Activated T-cell treated with anti-CD3 and anti-CD28 coated beads, Interleukin-2, amount 50 U/mL, for 72 hours (primary cell): ENCODE results near the gene CPXM1. TPM values are rescaled to one million over a fixed set of nuclear protein-coding genes. Genes with fewer than 3 reads are reported as not detected.
"Not testable (repeated sequence)": the region's sequence is repeated elsewhere in the genome, so short reads cannot be mapped to it uniquely, and the experiment has no call there.

ENCODE experiments used
- ATAC-seq, 2 donors: fragments of 150-1000 bp; cut with Tn5 transposase; replicated peaks in 1 of 2; 2 replicates each; pipeline ENCODE4 v1.10.0; 2021; ENCODE audit warnings: moderate library complexity in 2 of 2, mild to moderate bottlenecking in 1 of 2
- DNase-seq, 2 donors: peaks; one replicate each; pipeline ENCODE4 v3.0.0; 2021 to 2022; ENCODE audit warnings: mixed read lengths in 1 of 2
- H3K27ac Mint-ChIP-seq: one replicate; pipeline ENCODE4 v1.8.0; 2022; ENCODE audit warnings: mild to moderate bottlenecking, moderate library complexity, mixed read lengths
- H3K27me3 Mint-ChIP-seq: one replicate; pipeline ENCODE4 v1.8.0; 2022; ENCODE audit warnings: low read depth, mixed read lengths
- H3K36me3 Mint-ChIP-seq, 2 donors: one replicate each; pipeline ENCODE4 v1.8.0; 2022; ENCODE audit warnings: mixed read lengths in 2 of 2, mild to moderate bottlenecking in 1 of 2; ENCODE audit not compliant: insufficient read depth in 2 of 2
- H3K4me1 Mint-ChIP-seq: one replicate; pipeline ENCODE4 v1.8.0; 2022; ENCODE audit warnings: low read depth, mixed read lengths
- H3K4me3 Mint-ChIP-seq, 2 donors: one replicate each; pipeline ENCODE4 v1.8.0; 2022; ENCODE audit warnings: mild to moderate bottlenecking in 2 of 2, mixed read lengths in 2 of 2, moderate library complexity in 2 of 2
- H3K9me3 Mint-ChIP-seq, 2 donors: one replicate each; pipeline ENCODE4 v1.8.0; 2022; ENCODE audit warnings: mixed read lengths in 2 of 2
- total RNA-seq, 2 donors: library from RNA; stranded (reverse); gene quantifications; one replicate each; pipeline ENCODE4 v1.2.3, GENCODE V29; 2022

Gene CPXM1
- total RNA-seq, 2 donors from 2014 or later: 4.0 to 4.4 TPM

DNA sequence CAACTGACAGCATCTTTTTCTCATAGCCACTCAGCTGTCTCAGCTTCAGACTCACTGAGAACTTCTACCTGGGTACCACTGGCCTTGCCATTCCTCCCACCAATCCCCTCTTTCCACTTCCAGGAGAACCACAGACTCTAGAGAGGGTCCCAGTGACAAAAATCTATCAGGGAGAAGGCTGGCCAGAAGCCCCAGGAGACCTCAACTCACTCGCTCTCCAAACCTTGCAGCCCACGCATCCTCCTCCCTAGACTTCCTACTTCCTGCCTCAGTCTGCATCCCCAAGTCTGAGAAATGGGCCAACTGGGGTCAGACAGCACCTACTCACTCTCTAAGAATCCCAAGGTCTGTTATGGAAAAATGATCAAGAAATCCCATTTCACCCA is 16.9 kb upstream of the CPXM1 start:
- Mint-ChIP-seq H3K4me3 (no peak overlapping the region), H3K4me1 (peaks cover 12% of the 10 kb centered on the region), H3K27ac (no peak overlapping the region), H3K36me3 (peaks cover 3 to 4% of the 10 kb centered on the region in 2 donors), H3K9me3 (peaks cover 0 to 2% of the 10 kb centered on the region in 2 donors), H3K27me3 (peaks cover 28% of the 10 kb centered on the region)
- no peak for ATAC-seq
- no peak for DNase-seq

DNA sequence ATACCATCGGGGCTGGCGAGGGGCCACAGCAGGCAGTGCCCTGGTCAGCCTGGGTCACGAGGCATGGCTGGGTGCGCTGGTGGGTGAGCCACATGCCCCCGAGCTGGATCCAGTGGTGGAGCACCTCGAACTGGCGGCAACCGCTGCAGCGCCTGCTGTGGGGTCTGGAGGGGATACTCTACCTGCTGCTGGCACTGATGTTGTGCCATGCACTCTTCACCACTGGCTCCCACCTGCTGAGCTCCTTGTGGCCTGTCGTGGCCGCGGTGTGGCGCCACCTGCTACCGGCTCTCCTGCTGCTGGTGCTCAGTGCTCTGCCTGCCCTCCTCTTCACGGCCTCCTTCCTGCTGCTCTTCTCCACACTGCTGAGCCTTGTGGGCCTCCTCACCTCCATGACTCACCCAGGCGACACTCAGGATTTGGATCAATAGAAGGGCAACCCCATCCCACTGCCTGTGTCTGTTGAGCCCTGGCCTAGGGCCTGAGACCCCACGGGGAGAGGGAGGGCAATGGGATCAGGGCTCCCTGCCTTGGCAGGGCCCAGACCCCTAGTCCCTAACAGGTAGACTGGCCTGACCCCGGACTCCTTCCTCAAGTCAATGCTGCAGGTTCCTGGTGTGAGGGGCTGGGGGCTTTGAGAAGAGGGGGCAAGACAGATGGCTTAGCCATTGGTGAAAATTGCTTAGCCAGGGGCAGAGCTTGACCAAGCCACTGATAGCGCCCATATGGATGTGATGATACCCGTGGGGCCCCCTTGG is 16.3 kb upstream of the CPXM1 start:
- H3K4me3 Mint-ChIP-seq: no peak overlapping the region
- no peak overlapping the region for H3K27ac Mint-ChIP-seq
- peaks cover 10% of the 10 kb centered on the region for H3K4me1 Mint-ChIP-seq
- peaks cover 29% of the 10 kb centered on the region for H3K27me3 Mint-ChIP-seq
- no peak for DNase-seq
- H3K9me3 Mint-ChIP-seq: peaks cover 3 to 5% of the 10 kb centered on the region in 2 donors
- peak; percentile 45 to 59 for ATAC-seq
- H3K36me3 Mint-ChIP-seq: peaks cover 4 to 9% of the 10 kb centered on the region in 2 donors

DNA sequence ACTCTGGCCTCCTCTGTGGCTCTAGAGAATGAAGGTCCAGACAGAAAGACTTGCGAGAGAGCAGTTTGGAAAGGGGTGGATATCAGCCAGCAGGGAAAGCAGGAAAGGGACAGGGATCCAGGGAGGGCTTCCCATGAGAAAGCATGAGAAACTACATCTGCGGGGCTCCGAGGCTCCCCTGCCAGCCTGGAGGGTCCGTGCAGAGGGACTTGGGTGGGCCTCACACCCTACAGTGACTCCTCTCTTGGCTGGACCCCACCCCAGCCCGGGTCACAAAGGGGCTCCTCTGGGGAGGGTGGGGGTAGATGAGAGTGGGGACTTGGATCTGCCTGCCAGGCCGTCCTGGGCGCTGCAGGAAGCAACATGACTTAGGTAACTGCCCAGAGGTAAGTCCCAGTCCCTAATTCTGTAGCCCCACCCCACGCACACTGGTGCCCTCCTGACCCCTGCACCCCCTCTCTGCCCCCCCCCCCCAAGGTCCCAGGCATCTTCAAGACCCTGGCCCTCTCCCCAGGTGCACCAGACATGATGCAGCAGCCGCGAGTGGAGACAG is 15.7 kb upstream of the CPXM1 start, which contains the start of gene TMEM239:
TMEM239 (plus strand) TSS at position 335 of the 553 bp plus-strand sequence; CDS start at position 526, 191 bp downstream.
- H3K27me3 Mint-ChIP-seq: peaks cover 32% of the 10 kb centered on the region
- H3K9me3 Mint-ChIP-seq: peaks cover 3 to 5% of the 10 kb centered on the region in 2 donors
- H3K27ac Mint-ChIP-seq: no peak within 1 kb of the TSS
- peaks cover 6% of the 10 kb centered on the region for H3K4me1 Mint-ChIP-seq
- ATAC-seq (no peak), DNase-seq (no peak)
- H3K4me3 Mint-ChIP-seq: no peak within 1 kb of the TSS
- H3K36me3 Mint-ChIP-seq: peaks cover 4 to 14% of the 10 kb centered on the region in 2 donors

DNA sequence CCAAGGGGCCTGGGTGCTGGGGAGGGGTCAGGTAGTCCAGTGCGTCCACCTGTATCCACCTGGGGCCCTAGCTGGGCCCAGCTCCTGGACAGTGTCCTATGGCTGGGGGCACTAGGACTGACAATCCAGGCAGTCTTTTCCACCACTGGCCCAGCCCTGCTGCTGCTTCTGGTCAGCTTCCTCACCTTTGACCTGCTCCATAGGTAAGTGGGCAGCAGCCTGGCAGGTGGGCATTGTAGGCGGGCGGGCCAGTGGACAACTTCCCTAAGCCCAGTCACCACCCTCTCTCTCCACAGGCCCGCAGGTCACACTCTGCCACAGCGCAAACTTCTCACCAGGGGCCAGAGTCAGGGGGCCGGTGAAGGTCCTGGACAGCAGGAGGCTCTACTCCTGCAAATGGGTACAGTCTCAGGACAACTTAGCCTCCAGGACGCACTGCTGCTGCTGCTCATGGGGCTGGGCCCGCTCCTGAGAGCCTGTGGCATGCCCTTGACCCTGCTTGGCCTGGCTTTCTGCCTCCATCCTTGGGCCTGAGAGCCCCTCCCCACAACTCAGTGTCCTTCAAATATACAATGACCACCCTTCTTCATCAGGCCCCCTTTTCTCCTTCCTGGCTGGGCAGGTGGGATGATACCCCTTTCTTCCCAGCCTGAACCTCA is 14.9 kb upstream of the CPXM1 start:
- H3K27ac Mint-ChIP-seq: no peak overlapping the region
- H3K36me3 Mint-ChIP-seq: peaks cover 4 to 15% of the 10 kb centered on the region in 2 donors
- no peak overlapping the region for H3K4me3 Mint-ChIP-seq
- H3K27me3 Mint-ChIP-seq: peaks cover 30% of the 10 kb centered on the region
- peaks cover 3% of the 10 kb centered on the region for H3K4me1 Mint-ChIP-seq
- peaks cover 3 to 5% of the 10 kb centered on the region in 2 donors for H3K9me3 Mint-ChIP-seq
- ATAC-seq: no peak
- DNase-seq: no peak

DNA sequence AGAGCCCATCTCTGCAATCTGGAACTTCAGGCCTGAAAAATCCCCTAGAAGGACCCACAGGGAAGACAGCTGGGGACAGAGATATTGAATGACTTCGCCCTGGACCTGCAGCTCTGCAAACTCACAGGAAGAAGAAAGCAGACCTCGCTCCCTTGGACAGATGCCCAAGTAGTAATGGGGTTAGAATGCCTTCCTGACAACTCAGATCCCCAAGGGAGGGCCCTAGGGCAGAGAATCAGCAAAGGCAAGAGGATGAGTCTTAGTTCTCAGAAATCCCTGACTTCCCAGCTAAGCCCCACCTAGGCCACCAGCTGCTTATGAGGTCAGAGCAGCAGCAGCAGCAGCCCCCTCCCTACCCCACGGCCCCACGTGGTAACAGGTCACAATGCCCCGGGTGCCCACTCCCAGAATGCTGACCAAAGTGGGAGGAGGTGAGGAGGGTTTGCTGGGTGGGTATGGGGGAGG is 14.2 kb upstream of the CPXM1 start, which contains the start of gene C20orf141:
C20orf141 (plus strand) TSS at position 401 of the 465 bp plus-strand sequence. CDS start 198 bp downstream, outside the sequence.
- ATAC-seq: no peak
- Mint-ChIP-seq H3K27ac (no peak within 1 kb of the TSS), H3K4me3 (no peak within 1 kb of the TSS), H3K4me1 (no peaks in the 10 kb centered on the region), H3K9me3 (peaks cover 3 to 5% of the 10 kb centered on the region in 2 donors), H3K27me3 (peaks cover 22% of the 10 kb centered on the region), H3K36me3 (peaks cover 4 to 15% of the 10 kb centered on the region in 2 donors)
- DNase-seq: no peak

DNA sequence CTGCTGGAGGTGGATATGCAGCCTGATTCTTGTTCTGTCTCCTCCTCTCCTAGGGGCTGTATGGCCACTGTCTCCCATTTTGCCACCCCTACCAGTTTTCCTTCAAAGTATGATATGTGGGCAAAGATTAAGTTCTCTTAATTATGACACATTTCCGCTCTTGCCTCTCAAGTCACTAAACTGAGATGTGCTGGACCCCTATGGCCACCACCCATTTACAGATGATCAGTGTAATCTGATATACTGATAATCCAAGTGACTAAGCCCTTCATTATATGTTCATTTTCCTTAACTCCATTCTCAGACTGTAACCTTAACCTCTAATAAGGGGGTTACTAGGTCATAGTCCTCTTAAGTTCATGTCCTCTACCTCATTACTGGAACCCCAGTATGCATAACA is 13.6 kb upstream of the CPXM1 start:
- Mint-ChIP-seq H3K9me3 (peaks cover 3 to 5% of the 10 kb centered on the region in 2 donors), H3K4me3 (no peak overlapping the region), H3K27ac (no peak overlapping the region), H3K27me3 (peaks cover 26% of the 10 kb centered on the region), H3K36me3 (peaks cover 4 to 15% of the 10 kb centered on the region in 2 donors), H3K4me1 (peaks cover 3% of the 10 kb centered on the region)
- no peak for DNase-seq
- ATAC-seq: no peak

DNA sequence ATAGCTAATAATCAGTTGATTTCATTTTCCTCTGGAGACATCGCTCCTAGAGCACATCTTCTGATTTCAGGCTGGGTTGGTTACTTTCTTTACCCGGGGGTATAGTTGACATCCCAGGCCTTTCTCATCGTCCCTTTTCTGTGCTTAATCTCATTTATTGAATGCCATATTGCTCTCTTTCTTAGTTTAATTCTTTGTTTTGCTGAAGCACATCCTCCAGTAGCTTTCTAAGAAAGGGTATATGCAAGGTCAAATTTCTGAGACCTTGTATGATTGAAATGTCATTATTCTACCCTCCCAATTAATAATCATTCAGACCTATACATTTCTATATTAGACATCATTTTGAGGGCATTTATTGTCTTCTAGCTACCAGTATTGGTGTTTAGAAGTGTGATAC is 11.8 kb upstream of the CPXM1 start:
- H3K4me1 Mint-ChIP-seq: peaks cover 6% of the 10 kb centered on the region
- no peak overlapping the region for H3K27ac Mint-ChIP-seq
- H3K4me3 Mint-ChIP-seq: no peak overlapping the region
- H3K36me3 Mint-ChIP-seq: peaks cover 4 to 15% of the 10 kb centered on the region in 2 donors
- DNase-seq (no peak), ATAC-seq (no peak)
- peaks cover 31% of the 10 kb centered on the region for H3K27me3 Mint-ChIP-seq
- H3K9me3 Mint-ChIP-seq: peaks cover 3 to 5% of the 10 kb centered on the region in 2 donors

DNA sequence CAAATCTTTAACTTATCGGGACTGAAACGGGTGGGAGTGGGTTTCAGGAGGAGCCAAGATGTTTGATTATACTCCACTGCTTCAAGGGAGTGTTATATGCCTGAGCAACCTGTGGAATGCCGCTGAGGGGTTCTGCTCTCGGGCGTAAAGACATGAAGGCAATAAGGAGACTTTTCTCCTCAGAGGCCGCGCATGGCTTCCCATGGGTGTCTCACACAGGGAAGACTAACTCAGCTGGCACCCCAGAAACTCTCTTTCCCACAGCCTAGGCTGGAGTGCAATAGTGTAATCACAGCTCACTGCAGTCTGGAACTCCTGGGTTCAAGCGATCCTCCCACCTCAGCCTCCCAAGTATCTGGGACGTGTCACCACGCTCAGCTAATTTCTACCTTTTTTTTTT is 9.3 kb upstream of the CPXM1 start:
- H3K27me3 Mint-ChIP-seq: peaks cover 45% of the 10 kb centered on the region
- DNase-seq: no peak
- H3K27ac Mint-ChIP-seq: no peak overlapping the region
- peaks cover 3 to 5% of the 10 kb centered on the region in 2 donors for H3K9me3 Mint-ChIP-seq
- H3K36me3 Mint-ChIP-seq: peaks cover 4 to 15% of the 10 kb centered on the region in 2 donors
- H3K4me3 Mint-ChIP-seq: no peak overlapping the region
- peaks cover 6% of the 10 kb centered on the region for H3K4me1 Mint-ChIP-seq
- no peak for ATAC-seq

DNA sequence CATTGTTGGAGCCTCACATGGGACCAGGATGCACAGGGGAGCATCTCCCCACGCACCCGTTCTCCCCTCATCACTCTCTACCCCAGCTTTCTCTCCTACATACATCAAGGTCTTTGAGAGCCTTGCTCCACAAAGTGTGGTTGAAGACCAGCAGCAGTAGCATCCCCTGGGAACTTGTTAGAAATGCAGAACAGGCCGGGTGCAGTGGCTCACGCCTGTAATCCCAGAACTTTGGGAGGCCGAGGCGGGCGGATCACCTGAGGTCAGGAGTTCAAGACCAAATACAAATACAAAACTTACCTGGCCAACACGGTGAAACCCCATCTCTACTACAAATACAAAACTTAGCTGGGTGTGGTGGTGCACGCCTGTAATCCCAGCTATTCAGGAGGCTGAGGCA is 7.5 kb upstream of the CPXM1 start:
- Mint-ChIP-seq H3K36me3 (peaks cover 2 to 12% of the 10 kb centered on the region in 2 donors), H3K27me3 (peaks cover 51% of the 10 kb centered on the region)
- not testable (repeated sequence) for H3K4me3 Mint-ChIP-seq, H3K27ac Mint-ChIP-seq, ATAC-seq, H3K9me3 Mint-ChIP-seq, DNase-seq, H3K4me1 Mint-ChIP-seq

DNA sequence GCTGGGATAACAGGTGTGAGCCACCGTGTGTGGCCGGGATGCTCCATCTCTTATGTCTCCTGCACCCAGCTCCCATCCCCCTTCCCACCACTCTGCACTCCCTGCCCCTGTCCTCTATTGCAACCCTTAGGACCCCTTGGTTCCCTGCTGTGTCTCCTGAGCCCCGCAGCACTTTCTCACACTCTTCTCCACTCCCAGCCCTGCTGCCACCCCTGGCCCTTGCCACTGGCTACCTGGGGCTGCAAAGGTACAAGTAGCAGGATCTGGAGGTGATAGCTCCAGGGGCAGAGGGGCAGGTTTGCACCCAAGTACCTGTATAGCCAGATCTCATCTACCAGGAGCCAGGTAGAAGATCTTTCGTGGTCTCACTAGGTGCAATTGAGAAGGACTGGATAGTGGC is 6.6 kb upstream of the CPXM1 start:
- no peak for ATAC-seq
- H3K9me3 Mint-ChIP-seq: peaks cover 0 to 2% of the 10 kb centered on the region in 2 donors
- peaks cover 6% of the 10 kb centered on the region for H3K4me1 Mint-ChIP-seq
- no peak overlapping the region for H3K27ac Mint-ChIP-seq
- H3K27me3 Mint-ChIP-seq: peaks cover 58% of the 10 kb centered on the region
- H3K4me3 Mint-ChIP-seq: no peak overlapping the region
- H3K36me3 Mint-ChIP-seq: peaks cover 0 to 9% of the 10 kb centered on the region in 2 donors
- DNase-seq: no peak

DNA sequence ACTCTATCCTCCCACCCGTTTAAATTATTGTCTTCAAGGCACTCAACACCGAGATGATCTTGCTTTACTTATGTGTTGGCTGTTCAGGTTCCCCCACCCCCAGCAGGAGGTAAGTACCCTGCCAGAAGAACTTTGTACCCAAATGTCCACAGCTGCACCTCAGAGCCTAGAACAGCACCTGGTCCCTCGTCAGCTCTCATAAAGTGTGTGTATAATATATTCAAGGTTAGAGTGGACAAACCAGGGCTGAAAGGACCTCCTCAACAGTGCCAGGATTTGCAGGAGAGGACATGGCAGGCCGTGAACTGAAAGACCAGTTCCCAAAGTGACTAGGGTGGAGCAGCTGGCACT is 5.9 kb upstream of the CPXM1 start:
- peaks cover 11% of the 10 kb centered on the region for H3K4me1 Mint-ChIP-seq
- H3K36me3 Mint-ChIP-seq: peaks cover 0 to 3% of the 10 kb centered on the region in 2 donors
- no peaks in the 10 kb centered on the region for H3K9me3 Mint-ChIP-seq
- H3K27ac Mint-ChIP-seq: no peak overlapping the region
- peaks cover 54% of the 10 kb centered on the region for H3K27me3 Mint-ChIP-seq
- H3K4me3 Mint-ChIP-seq: no peak overlapping the region
- DNase-seq: no peak
- no peak for ATAC-seq

DNA sequence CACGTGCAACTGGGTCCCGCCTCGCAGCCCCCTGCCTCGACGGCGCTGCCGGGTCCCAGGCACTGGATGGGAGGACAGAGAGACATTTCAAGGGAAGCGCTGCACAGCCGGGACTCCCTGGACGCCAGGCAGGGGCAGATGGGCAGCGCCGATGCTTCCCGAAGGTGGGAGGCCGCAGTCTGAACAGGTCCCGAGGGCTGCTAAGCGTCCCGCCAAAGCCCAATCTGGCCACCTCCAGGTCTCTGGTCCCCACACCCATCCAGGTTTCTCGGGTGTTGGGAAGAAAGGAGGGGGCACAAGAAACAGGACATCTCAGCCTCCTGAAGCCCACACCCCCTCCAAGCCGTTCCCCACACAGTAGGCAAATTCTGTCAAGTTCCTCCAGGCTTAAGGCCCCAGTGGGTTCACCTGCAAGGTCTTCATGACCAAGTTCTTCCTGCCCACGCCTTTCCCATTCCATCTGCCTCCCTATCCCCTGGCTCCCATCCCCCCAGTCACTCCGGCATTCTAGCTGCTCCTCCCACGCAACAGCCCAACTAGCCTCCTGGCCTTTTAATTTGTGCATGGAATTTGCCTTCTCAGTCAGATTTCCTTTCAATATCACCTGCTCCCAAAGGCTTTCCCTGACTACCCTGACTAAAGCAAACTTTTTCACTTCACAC is 5.4 kb upstream of the CPXM1 start:
- peaks cover 16% of the 10 kb centered on the region for H3K4me1 Mint-ChIP-seq
- peaks cover 54% of the 10 kb centered on the region for H3K27me3 Mint-ChIP-seq
- H3K27ac Mint-ChIP-seq: no peak overlapping the region
- ATAC-seq (no peak), DNase-seq (no peak)
- no peak overlapping the region for H3K4me3 Mint-ChIP-seq
- no peaks in the 10 kb centered on the region for H3K9me3 Mint-ChIP-seq
- peaks cover 0 to under 1% of the 10 kb centered on the region in 2 donors for H3K36me3 Mint-ChIP-seq
